Thoracic aorta (tissue), 2 donors: ENCODE data around the gene UBALD2. TPM values are rescaled to one million over a fixed set of nuclear protein-coding genes. Genes with fewer than 3 reads are reported as not detected.
"Not testable (repeated sequence)": the region's sequence is repeated elsewhere in the genome, so short reads cannot be mapped to it uniquely, and the experiment has no call there.

Experiments
- ATAC-seq: fragments of 150-250 bp; one replicate; pipeline ENCODE4 v1.8.0; 2017; ENCODE audit warnings: low read depth; ENCODE audit not compliant: insufficient number of reproducible peaks, low FRiP score
- DNase-seq: peaks from one replicate; pipeline ENCODE4 v3.0.0-alpha.2; 2020; ENCODE audit warnings: low spot score
- H3K27ac ChIP-seq, 2 donors: fragments of 200-600 bp; sonication (generic); 1 replicate in 1 of 2; 2 replicates in 1 of 2; pipeline ENCODE4 v1.5.1; 2016; ENCODE audit warnings: mild to moderate bottlenecking in 2 of 2, moderate library complexity in 2 of 2
- H3K27me3 ChIP-seq: fragments of 200-600 bp; sonication (generic); replicated peaks from 2 replicates; pipeline ENCODE4 v1.6.0; 2016; ENCODE audit warnings: mild to moderate bottlenecking; ENCODE audit not compliant: insufficient read depth
- H3K36me3 ChIP-seq: fragments of 200-600 bp; sonication (generic); one replicate; pipeline ENCODE4 v1.5.1; 2016
- H3K4me1 ChIP-seq, 2 donors: fragments of 200-600 bp; sonication (generic); 1 replicate in 1 of 2; 2 replicates in 1 of 2; pipeline versions ENCODE4 v1.5.1 to v1.6.0; 2016; ENCODE audit warnings: low read depth in 2 of 2, mild to moderate bottlenecking in 1 of 2; ENCODE audit not compliant: control insufficient read depth in 1 of 2
- H3K4me3 ChIP-seq: fragments of 200-600 bp; sonication (generic); 2 replicates; pipeline ENCODE4 v1.5.1; 2016; ENCODE audit warnings: mild to moderate bottlenecking
- H3K9me3 ChIP-seq: fragments of 200-600 bp; sonication (generic); 2 replicates; pipeline ENCODE4 v1.5.1; 2016
- total RNA-seq, 2 donors: library from RNA; depleted of rRNA; stranded (reverse); fragments of >200 nt; gene quantifications; one replicate each; pipeline versions ENCODE4 v1.1.0 to v1.2.3, GENCODE V29; 2016
- TF ChIP-seq, protein P1 (sequence below): fragments of 200-600 bp; sonication (generic); IDR thresholded peaks from one replicate; pipeline ENCODE4 v1.5.1; 2019; ENCODE audit warnings: antibody characterized with exemption

UBALD2 gene
- total RNA-seq, 2 donors from 2014 or later: 9.9 to 14.9 TPM

GRCh38 chr17:76293106-76293505, 28.0 kb downstream of the UBALD2 start:
- DNase-seq: no peak
- H3K36me3 ChIP-seq: peaks cover 14% of the 10 kb centered on the region
- no peak overlapping the region for H3K4me3 ChIP-seq
- H3K4me1 ChIP-seq: no peaks in the 10 kb centered on the region
- TF ChIP-seq, protein P1, sequence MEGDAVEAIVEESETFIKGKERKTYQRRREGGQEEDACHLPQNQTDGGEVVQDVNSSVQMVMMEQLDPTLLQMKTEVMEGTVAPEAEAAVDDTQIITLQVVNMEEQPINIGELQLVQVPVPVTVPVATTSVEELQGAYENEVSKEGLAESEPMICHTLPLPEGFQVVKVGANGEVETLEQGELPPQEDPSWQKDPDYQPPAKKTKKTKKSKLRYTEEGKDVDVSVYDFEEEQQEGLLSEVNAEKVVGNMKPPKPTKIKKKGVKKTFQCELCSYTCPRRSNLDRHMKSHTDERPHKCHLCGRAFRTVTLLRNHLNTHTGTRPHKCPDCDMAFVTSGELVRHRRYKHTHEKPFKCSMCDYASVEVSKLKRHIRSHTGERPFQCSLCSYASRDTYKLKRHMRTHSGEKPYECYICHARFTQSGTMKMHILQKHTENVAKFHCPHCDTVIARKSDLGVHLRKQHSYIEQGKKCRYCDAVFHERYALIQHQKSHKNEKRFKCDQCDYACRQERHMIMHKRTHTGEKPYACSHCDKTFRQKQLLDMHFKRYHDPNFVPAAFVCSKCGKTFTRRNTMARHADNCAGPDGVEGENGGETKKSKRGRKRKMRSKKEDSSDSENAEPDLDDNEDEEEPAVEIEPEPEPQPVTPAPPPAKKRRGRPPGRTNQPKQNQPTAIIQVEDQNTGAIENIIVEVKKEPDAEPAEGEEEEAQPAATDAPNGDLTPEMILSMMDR: no peak
- no peak for ATAC-seq
- H3K27ac ChIP-seq: no peak overlapping the region
- no peaks in the 10 kb centered on the region for H3K27me3 ChIP-seq
- no peaks in the 10 kb centered on the region for H3K9me3 ChIP-seq

- ATAC-seq (no peak), DNase-seq (no peak)
- Histone ChIP-seq H3K4me1 (no peaks in the 10 kb centered on the region), H3K9me3 (no peaks in the 10 kb centered on the region), H3K36me3 (peaks cover 8% of the 10 kb centered on the region), H3K27me3 (no peaks in the 10 kb centered on the region), H3K4me3 (no peak overlapping the region), H3K27ac (no peak overlapping the region)
- TF ChIP-seq, protein P1: no peak
Measured at GRCh38 chr17:76296186-76296585, 31.0 kb downstream of the UBALD2 start.

DNA sequence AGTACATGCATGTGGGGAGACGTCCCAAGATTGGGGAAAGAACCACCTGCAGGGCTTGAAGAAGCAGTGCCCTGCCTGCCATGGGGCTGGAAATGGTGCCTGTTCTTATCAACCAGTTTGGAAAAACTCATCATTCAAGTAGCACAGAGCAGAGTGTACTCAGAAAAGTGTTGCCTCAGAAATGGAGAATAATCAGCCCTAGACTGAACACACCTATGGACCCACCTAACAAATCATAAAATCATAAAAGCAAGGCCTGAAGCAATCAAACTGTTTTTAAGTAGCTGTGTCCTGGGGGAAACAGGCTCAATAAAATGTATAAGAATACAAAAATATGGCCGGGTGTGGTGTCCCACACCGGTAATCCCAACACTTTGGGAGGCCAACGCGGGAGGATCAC, 31.7 kb downstream of the UBALD2 start:
- Histone ChIP-seq H3K4me3 (no peak overlapping the region), H3K9me3 (no peaks in the 10 kb centered on the region), H3K36me3 (peaks cover 6% of the 10 kb centered on the region), H3K27me3 (no peaks in the 10 kb centered on the region), H3K27ac (no peak overlapping the region), H3K4me1 (no peaks in the 10 kb centered on the region)
- ATAC-seq (no peak), DNase-seq (no peak)
- TF ChIP-seq, protein P1: no peak

DNA sequence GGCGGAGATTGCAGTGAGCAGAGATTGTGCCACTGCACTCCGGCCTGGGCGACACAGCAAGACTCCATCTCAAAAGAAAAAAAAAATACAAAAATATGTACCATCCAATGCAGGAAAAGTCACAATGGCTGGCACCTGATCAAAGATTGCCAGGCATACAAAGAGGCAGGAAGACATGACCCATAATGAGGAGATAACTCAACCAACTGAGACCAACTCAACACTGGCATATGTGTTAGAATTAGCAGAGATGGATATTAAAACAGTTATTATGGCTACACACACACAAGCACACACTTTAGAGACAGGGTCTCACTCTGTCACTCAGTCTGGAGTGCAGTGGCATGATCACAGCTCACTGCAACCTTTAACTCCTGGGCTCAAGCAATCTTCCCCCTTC, 32.3 kb downstream of the UBALD2 start:
- no peak for ATAC-seq
- Histone ChIP-seq H3K36me3 (peaks cover 6% of the 10 kb centered on the region), H3K4me3 (no peak overlapping the region), H3K4me1 (no peaks in the 10 kb centered on the region), H3K9me3 (no peaks in the 10 kb centered on the region), H3K27me3 (no peaks in the 10 kb centered on the region), H3K27ac (no peak overlapping the region)
- no peak for DNase-seq
- TF ChIP-seq, protein P1: no peak

GRCh38 chr17:76304226-76305134, 39.3 kb downstream of the UBALD2 start:
- TF ChIP-seq, protein P1: no peak
- DNase-seq: no peak
- no peak overlapping the region for H3K4me3 ChIP-seq
- H3K36me3 ChIP-seq: peaks cover 2% of the 10 kb centered on the region
- no peaks in the 10 kb centered on the region for H3K4me1 ChIP-seq
- no peaks in the 10 kb centered on the region for H3K9me3 ChIP-seq
- ATAC-seq: no peak
- no peak overlapping the region for H3K27ac ChIP-seq
- H3K27me3 ChIP-seq: no peaks in the 10 kb centered on the region

DNA sequence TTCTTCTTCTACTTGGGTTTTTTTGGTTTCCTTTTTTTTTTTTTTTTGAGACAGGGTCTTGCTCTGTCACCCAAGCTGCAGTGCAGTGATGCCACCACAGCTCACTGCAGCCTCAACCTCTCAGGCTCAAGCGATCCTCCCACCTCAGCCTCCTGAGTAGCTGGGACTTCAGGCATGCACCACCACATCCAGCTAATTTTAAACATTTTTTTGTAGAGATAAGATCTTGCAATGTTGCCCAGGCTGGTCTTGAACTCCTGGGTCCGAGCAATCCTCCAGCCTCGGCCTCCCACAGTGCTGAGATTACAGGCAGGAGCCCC, 39.9 kb downstream of the UBALD2 start:
- DNase-seq, H3K4me3 ChIP-seq, H3K27ac ChIP-seq, H3K27me3 ChIP-seq, H3K36me3 ChIP-seq, H3K4me1 ChIP-seq, H3K9me3 ChIP-seq, ATAC-seq: not testable (repeated sequence)
